IgD-negative memory B cell (primary cell): Measurements from ENCODE around the gene GMPR. TPM values are rescaled to one million over a fixed set of nuclear protein-coding genes. Genes with fewer than 3 reads are reported as not detected.

Source experiments
- H3K27ac Mint-ChIP-seq, 3 donors: one replicate each; pipeline ENCODE4 v1.8.0; 2020 to 2022; ENCODE audit warnings: mild to moderate bottlenecking in 3 of 3, mixed read lengths in 3 of 3, moderate library complexity in 1 of 3
- H3K27me3 Mint-ChIP-seq: one replicate; pipeline ENCODE4 v1.8.0; 2021; ENCODE audit warnings: mixed read lengths
- H3K36me3 Mint-ChIP-seq: one replicate; pipeline ENCODE4 v1.8.0; 2020; ENCODE audit warnings: mild to moderate bottlenecking, mixed read lengths
- H3K4me1 Mint-ChIP-seq, 3 donors: one replicate each; pipeline ENCODE4 v1.8.0; 2020 to 2022; ENCODE audit warnings: mixed read lengths in 3 of 3, mild to moderate bottlenecking in 1 of 3
- H3K4me3 Mint-ChIP-seq, 4 donors: one replicate each; pipeline ENCODE4 v1.8.0; 2020 to 2022; ENCODE audit warnings: mild to moderate bottlenecking in 4 of 4, mixed read lengths in 4 of 4, moderate library complexity in 3 of 4
- H3K9me3 Mint-ChIP-seq, 3 donors: one replicate each; pipeline ENCODE4 v1.8.0; 2020 to 2021; ENCODE audit warnings: mixed read lengths in 3 of 3, mild to moderate bottlenecking in 1 of 3
- polyA plus RNA-seq: library from polyadenylated mRNA; unstranded; fragments of 300-500 nt; fragmentation: Illumina TruSeq; gene quantifications from one replicate; pipeline ENCODE4 v1.2.3, GENCODE V29; 2021

GMPR gene
- polyA plus RNA-seq, 1 donor from 2014 or later, result 1.3 TPM

DNA sequence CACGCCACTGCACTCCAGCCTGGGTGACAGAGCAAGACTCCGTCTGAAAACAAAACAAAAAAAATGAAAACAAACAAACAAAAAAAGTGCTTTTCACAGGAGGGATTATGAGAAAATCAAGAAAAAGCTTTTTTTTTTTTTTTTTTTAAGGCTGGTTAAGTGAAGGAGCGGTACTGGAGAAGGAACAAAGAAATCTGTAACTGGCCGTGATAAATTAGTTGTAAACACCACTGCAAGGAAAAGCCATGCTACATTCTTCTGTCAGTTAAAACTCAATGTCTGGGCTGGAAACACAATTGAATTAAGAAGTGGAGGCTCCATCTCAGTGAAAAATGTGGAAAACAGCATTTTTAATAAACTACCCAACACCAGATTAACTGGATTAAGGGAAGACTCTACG lies 6.3 kb upstream of the GMPR start:
- Mint-ChIP-seq H3K27ac (no peak overlapping the region), H3K4me1 (peaks cover 9 to 12% (median 10%) of the 10 kb centered on the region in 3 donors), H3K27me3 (peaks cover 28% of the 10 kb centered on the region), H3K4me3 (no peak overlapping the region), H3K36me3 (no peaks in the 10 kb centered on the region), H3K9me3 (no peaks in the 10 kb centered on the region)

DNA sequence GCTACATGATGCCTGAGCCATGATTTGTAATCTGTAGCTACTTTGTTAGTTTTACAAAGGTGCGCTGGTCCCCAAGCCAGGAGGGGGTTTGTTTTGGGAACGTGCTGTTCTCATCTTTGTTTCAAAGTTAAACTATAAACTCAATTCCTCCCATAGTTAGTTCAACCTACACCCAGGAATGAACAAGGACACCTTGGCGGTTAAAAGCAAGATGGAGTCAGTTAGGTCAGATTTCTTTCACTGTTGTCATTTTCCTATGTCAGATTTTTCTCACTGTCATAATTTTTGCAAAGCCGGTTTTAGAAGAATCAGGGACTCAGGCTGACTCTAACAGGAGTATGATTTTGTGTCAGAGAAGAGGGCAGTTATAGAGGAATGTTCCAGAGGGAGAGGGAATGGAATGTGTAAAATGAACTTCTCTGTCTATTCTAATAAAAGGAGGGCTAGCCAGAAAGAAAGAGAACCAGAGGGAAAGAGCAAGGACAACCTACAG lies 2.3 kb upstream of the GMPR start:
- Mint-ChIP-seq H3K4me1 (peaks cover 16 to 23% (median 18%) of the 10 kb centered on the region in 3 donors), H3K9me3 (no peaks in the 10 kb centered on the region), H3K27ac (peak overlapping the region in 1 of 3 donors; percentile 60), H3K4me3 (peak overlapping the region in 2 of 4 donors; percentile 4 to 23), H3K36me3 (no peaks in the 10 kb centered on the region), H3K27me3 (peaks cover 43% of the 10 kb centered on the region)

DNA sequence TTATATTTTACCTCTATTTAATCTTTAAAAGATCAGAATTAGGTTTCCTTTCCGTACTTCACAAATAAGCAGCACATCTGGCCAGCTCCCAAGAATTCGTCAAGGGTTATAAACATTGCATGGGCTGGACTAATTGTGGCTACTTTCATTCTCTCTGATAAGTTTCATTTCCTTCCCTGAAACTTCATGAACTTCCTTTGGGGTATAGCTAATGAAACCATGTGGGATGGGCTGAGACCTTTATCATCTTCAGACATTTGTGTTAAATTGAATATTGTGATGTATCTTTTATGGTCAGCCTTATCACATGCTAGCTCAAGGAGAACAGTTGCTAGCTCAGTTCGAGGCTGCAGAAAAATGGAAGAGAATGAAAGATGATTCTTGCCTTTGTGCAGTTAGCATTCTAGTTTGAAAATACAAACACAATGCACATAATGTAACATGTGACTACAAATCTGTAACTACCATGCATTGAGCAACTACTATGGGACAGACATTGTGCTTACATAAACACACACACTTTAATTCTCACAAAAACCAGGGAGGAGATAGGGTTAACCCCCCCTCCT lies 1.7 kb upstream of the GMPR start:
- Mint-ChIP-seq H3K36me3 (no peaks in the 10 kb centered on the region), H3K27ac (no peak overlapping the region), H3K4me1 (peaks cover 16 to 23% (median 18%) of the 10 kb centered on the region in 3 donors), H3K4me3 (peak overlapping the region; percentile 69 to 84 (median 82)), H3K9me3 (no peaks in the 10 kb centered on the region), H3K27me3 (peaks cover 40% of the 10 kb centered on the region)

DNA sequence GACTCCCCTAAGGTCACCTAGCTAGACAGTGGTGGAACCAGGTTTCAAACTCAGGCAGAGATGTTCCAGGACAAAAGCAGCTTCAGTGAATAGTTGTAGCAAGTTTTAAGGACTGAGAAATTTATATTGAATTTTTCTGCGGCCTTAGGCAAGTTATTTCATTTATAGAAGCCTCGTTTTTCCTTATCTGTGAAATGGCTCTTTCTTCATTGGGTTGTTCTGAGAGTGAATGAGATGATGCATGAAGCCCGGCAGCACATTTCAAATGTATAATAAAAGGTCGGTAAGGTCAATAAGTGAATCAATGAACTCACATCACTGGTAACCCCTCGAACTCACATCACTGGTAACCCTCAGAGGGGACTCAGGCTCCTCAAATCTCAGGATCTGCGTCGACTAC lies 1.1 kb upstream of the GMPR start:
- Mint-ChIP-seq H3K4me3 (peak overlapping the region; percentile 69 to 84 (median 82)), H3K9me3 (no peaks in the 10 kb centered on the region), H3K27ac (no peak overlapping the region), H3K27me3 (peaks cover 40% of the 10 kb centered on the region), H3K4me1 (peaks cover 16 to 23% (median 18%) of the 10 kb centered on the region in 3 donors), H3K36me3 (no peaks in the 10 kb centered on the region)

DNA sequence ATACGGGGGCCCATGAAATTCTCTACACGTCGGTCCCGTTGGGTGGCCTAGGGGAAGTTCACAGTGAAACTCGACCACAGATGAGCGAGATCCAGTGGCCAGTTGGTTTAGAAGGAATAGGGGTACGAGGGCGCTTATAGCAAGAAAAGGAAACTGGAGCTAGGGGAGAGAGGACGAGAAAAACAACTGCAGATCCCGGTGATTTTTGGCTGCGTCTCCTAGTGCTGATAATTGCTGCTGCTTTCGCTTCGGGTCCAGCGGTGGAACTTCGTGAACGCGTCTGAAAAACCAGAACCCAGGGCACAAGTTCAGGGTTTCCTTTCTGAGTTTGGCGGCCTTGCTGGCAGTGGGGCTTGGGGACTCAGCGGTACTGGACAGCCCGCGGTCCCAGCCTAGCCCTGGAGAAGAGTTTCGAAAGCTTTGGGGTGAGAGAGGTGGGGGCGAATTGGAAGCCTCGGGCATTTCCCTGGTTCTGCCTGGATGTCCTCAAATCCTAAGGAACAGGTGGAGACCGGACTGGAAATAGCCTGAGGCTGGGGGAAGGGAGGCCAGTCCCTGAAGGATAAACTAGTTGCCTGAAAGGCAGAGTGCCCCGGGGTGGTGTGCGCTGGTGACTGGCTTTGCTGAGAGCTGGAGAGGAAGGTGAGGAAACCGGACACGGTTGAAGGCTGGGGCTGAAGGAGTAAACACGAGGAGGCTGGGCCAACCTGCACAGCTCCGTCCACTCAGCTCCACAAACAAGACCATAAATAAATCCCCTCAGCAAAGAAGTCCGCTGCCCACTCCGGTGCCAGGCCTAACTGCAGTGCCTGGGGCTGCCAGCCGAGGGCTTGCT lies 793 bp downstream of the GMPR start:
- H3K27ac Mint-ChIP-seq, result peak overlapping the region in 2 of 3 donors; percentile 33 to 53
- H3K4me1 Mint-ChIP-seq, result peaks cover 16 to 21% (median 18%) of the 10 kb centered on the region in 3 donors
- H3K9me3 Mint-ChIP-seq, result no peaks in the 10 kb centered on the region
- peak overlapping the region; percentile 84 to 97 (median 94) for H3K4me3 Mint-ChIP-seq
- no peaks in the 10 kb centered on the region for H3K36me3 Mint-ChIP-seq
- peaks cover 36% of the 10 kb centered on the region for H3K27me3 Mint-ChIP-seq

DNA sequence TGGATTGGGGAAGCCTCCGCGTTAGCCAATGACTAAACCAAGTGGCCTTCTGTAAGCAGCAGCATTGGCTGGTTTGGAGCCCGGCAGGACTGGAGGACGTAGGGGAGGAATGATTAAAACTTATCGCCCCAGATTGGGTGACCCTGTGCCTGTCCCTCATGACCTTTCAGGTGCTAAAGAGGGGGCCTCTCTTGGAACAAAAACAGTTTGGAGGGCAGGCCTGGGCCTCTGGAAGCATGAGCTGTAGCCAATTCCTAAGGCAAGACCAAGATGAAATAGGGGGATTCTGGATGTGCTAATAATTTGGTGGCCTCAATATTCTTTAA lies 1.4 kb downstream of the GMPR start:
- Mint-ChIP-seq H3K4me1 (peaks cover 16 to 21% (median 18%) of the 10 kb centered on the region in 3 donors), H3K27me3 (peaks cover 31% of the 10 kb centered on the region), H3K9me3 (no peaks in the 10 kb centered on the region), H3K36me3 (no peaks in the 10 kb centered on the region), H3K4me3 (peak overlapping the region; percentile 59 to 96 (median 88)), H3K27ac (no peak overlapping the region)

DNA sequence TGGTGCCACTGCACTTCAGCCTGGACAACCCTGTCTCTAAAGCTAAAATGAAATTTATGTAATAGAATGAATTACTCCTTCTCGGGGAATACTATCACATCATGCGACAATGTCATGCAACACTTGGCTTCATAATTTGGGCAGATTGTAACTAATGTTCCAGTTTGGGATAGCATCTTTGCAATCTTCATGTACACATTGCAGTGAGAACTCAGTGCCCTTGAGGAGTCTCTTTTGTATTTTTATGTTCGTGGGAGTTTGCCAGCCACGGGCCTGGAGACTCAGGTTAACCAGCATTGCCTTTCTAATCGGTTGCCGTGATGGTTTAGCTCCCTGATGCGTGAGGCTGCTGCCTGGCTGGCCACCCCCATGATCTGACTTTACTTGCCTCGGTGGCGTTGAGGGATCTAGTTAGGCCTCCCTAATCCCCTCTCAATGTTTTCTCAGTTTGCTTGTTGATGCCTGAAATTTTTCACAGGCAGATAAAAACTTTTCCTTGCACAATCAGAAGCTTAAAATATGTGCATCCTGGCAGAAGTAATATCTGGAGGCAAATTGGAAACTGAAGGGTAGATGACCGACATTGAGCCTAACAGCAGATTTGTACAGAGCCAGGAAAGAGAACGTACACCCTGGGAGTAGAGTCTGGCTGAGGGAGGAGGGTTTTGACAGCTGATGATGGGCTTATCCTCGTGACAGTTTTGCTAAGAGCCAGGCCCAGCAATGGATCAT lies 2.4 kb downstream of the GMPR start:
- H3K27me3 Mint-ChIP-seq, result peaks cover 24% of the 10 kb centered on the region
- peaks cover 16 to 21% (median 18%) of the 10 kb centered on the region in 3 donors for H3K4me1 Mint-ChIP-seq
- H3K27ac Mint-ChIP-seq, result no peak overlapping the region
- H3K9me3 Mint-ChIP-seq, result no peaks in the 10 kb centered on the region
- H3K4me3 Mint-ChIP-seq, result peak overlapping the region in 2 of 4 donors; percentile 4 to 18
- H3K36me3 Mint-ChIP-seq, result no peaks in the 10 kb centered on the region

DNA sequence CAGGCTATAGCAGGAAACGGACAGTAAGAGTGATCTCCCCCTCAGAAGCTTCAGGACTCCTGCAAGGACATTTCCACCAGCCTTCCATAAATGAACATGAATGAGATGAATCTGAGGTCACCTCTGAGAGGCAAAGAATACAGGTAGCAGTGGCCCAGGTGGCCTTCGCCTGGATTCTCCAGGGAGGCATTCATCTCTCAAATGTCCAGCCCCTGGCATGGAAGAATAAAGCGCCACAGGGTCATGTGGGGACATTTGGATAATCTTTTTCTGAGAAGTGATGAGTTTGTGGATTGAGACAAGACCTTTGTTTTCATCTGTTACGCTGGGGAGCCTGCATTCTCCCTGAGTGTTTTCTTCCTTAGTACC lies 2.9 kb downstream of the GMPR start:
- no peak overlapping the region for H3K4me3 Mint-ChIP-seq
- peaks cover 14 to 18% (median 15%) of the 10 kb centered on the region in 3 donors for H3K4me1 Mint-ChIP-seq
- H3K36me3 Mint-ChIP-seq, result no peaks in the 10 kb centered on the region

DNA sequence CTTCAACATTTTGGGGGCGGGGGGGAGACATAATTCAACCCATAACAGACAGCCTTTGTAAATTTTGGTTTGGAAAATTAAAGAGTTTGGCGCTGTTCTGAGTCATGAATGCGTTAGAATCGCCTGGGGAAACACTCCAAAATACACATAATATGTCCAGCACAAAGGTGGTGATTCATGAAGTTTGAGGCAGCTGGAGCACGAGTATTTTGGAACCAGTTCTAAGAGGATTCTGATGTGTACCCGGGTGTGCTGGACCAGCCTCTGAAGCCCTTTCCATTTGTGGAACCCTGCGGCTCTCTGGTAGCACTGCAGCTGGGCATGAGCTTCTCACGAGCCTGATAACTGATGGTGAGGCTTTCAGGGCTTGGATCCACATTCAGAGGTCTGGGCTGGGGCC lies 4.7 kb downstream of the GMPR start:
- Mint-ChIP-seq H3K27me3 (peaks cover 12% of the 10 kb centered on the region), H3K27ac (no peak overlapping the region), H3K9me3 (no peaks in the 10 kb centered on the region)

More for the DNA sequence above, 2.9 kb downstream of the GMPR start:
- H3K27me3 Mint-ChIP-seq, result peaks cover 20% of the 10 kb centered on the region
- H3K9me3 Mint-ChIP-seq, result no peaks in the 10 kb centered on the region
- H3K27ac Mint-ChIP-seq, result no peak overlapping the region

DNA sequence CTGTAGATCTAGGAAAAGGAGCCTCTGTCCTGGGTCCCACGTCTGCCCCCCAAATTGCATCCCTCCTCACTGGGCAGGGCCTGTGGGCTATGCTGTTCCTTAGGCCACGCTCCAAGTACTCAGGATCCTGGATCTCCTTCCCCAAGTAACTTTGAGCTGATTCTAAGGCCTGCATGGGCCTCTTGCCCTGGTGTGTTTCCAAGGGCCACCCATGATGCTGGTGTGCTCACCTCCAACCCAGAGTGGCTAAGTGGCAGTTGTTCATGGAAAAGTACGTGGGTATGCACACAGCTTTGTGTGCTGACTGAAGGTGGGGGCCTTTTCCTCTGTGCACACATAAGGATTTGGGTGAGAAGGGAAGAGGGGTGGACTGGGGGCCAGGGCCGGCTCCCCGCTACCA lies 5.3 kb downstream of the GMPR start:
- H3K4me1 Mint-ChIP-seq, result peaks cover 5 to 6% (median 6%) of the 10 kb centered on the region in 3 donors
- peak overlapping the region in 1 of 3 donors; percentile 29 for H3K27ac Mint-ChIP-seq
- peaks cover 11% of the 10 kb centered on the region for H3K27me3 Mint-ChIP-seq
- H3K36me3 Mint-ChIP-seq, result no peaks in the 10 kb centered on the region
- no peak overlapping the region for H3K4me3 Mint-ChIP-seq
- H3K9me3 Mint-ChIP-seq, result no peaks in the 10 kb centered on the region

More for the DNA sequence above, 4.7 kb downstream of the GMPR start:
- Mint-ChIP-seq H3K36me3 (no peaks in the 10 kb centered on the region), H3K4me1 (peaks cover 6 to 8% (median 7%) of the 10 kb centered on the region in 3 donors), H3K4me3 (no peak overlapping the region)

DNA sequence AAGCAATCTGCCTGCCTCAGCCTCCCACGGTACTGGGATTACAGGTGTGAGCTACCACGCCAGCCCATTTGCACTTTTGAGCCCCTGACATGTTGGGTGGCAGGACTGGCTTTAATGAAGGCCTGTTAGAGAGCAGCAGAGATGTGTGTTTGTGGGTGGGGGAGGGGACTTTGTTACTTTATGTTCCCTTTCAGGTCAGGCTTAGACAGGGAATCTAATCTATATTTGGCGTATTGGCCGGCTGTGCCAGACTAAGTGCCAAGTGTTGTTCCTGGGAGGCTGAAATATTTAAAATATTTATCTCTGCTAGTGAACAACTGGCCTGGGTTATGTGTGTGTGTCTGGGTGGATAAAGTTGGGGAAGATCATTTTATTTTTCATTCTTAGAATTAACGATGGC lies 6.1 kb downstream of the GMPR start:
- Mint-ChIP-seq H3K27ac (no peak overlapping the region), H3K27me3 (peaks cover 5% of the 10 kb centered on the region), H3K36me3 (no peaks in the 10 kb centered on the region), H3K4me1 (no peaks in the 10 kb centered on the region), H3K9me3 (no peaks in the 10 kb centered on the region), H3K4me3 (no peak overlapping the region)

DNA sequence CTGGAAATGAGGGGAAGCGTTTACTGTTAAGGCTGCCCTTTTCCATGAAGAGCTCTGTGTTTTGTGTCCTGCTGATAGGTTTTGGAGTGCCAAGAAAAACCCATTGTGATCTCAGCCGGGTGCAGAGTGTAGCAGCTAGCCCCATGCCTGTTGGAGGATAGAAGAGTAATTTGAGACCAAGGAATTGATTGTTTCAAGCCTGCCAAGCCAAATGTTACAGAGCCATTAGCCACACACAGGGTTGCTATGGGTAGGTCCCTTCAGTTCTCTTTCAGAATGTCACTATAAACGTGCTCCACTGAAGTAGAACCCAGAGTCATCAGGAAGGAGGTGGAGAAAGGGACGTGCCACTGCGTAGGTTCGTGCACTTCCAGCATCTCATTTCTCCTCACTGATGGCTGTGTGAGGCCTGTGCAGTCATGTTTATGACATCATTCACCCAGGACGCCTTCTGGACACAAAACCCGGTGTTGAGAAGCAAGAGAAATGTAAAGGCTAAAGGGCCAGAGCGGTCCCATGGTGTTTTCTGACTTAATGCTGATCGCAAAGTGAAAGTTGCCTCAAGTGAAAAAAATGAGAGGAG lies 6.6 kb downstream of the GMPR start:
- H3K4me3 Mint-ChIP-seq, result no peak overlapping the region
- no peaks in the 10 kb centered on the region for H3K36me3 Mint-ChIP-seq
- peaks cover 5% of the 10 kb centered on the region for H3K27me3 Mint-ChIP-seq
- no peaks in the 10 kb centered on the region for H3K9me3 Mint-ChIP-seq
- H3K4me1 Mint-ChIP-seq, result no peaks in the 10 kb centered on the region
- H3K27ac Mint-ChIP-seq, result no peak overlapping the region

DNA sequence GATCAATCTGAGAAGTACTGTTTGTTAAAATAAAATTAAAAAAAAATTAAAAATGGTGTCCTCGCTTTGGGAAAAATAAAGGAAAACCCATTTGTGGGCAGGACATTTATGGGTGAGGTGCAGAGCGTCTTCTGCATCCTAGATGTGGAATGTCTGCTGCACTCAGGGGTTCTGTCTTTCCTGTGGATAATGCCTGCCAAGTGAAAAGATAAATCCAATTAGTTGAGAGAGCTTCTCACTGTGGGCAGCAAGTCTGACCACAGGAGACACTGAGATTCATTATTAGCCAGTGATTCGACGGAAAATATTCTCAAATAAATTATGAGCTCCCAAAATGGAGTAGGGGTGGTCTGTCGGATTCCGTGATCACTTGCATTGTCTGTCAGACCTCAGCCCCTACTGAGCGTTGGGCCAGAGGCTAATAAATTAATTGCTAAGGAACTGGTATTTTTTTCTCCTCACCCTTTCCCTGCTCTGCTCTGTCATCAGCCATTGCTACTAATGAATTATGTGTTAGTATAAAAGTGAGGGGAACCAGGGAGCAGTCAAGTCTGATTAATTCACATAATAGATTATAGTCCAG lies 10.0 kb downstream of the GMPR start:
- no peaks in the 10 kb centered on the region for H3K4me1 Mint-ChIP-seq
- no peak overlapping the region for H3K27ac Mint-ChIP-seq
- H3K9me3 Mint-ChIP-seq, result no peaks in the 10 kb centered on the region
- no peaks in the 10 kb centered on the region for H3K36me3 Mint-ChIP-seq
- peaks cover 5% of the 10 kb centered on the region for H3K27me3 Mint-ChIP-seq
- no peak overlapping the region for H3K4me3 Mint-ChIP-seq

DNA sequence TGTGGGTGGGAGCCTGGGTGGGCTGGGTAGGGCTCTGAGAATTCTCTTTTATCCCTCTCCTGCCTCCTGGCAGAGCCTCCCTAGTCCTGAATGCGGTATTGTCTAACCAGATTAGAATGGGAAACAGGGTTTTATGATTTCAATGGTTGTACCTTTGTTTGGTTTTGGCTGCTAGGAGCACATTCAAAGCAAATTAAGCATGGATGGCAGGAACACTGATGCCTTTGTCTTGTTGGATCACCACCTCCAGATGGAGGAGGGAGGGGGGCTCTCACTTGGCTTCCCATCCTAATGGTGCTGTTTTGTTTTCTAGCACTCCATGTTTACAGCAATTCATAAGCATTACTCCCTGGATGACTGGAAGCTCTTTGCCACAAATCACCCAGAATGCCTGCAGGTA lies 11.6 kb downstream of the GMPR start:
- no peak overlapping the region for H3K4me3 Mint-ChIP-seq
- H3K4me1 Mint-ChIP-seq, result no peaks in the 10 kb centered on the region
- H3K9me3 Mint-ChIP-seq, result no peaks in the 10 kb centered on the region
- H3K27me3 Mint-ChIP-seq, result peaks cover 5% of the 10 kb centered on the region
- H3K27ac Mint-ChIP-seq, result no peak overlapping the region
- H3K36me3 Mint-ChIP-seq, result no peaks in the 10 kb centered on the region
